Thyroid gland (tissue), 4 donors: ENCODE data around the gene PACSIN1.

ENCODE experiments used
- POLR2A ChIP-seq, 2 donors: fragments of 450-650 bp; IDR thresholded peaks; one replicate each; pipeline ENCODE4 v1.6.1; 2017; ENCODE audit warnings: antibody characterized with exemption in 2 of 2, mild to moderate bottlenecking in 2 of 2, moderate library complexity in 1 of 2
- TF ChIP-seq, protein P1 (sequence below), 6 experiments: fragments of 200-600 bp in 3 of 6; fragments of 450-650 bp in 3 of 6; sonication (generic) in 3 of 6; IDR thresholded peaks; one replicate each; pipeline ENCODE4 v1.5.1; 2016 to 2019; ENCODE audit warnings: antibody characterized with exemption in 6 of 6, mild to moderate bottlenecking in 2 of 6, inconsistent platforms in 1 of 6, moderate library complexity in 1 of 6

DNA sequence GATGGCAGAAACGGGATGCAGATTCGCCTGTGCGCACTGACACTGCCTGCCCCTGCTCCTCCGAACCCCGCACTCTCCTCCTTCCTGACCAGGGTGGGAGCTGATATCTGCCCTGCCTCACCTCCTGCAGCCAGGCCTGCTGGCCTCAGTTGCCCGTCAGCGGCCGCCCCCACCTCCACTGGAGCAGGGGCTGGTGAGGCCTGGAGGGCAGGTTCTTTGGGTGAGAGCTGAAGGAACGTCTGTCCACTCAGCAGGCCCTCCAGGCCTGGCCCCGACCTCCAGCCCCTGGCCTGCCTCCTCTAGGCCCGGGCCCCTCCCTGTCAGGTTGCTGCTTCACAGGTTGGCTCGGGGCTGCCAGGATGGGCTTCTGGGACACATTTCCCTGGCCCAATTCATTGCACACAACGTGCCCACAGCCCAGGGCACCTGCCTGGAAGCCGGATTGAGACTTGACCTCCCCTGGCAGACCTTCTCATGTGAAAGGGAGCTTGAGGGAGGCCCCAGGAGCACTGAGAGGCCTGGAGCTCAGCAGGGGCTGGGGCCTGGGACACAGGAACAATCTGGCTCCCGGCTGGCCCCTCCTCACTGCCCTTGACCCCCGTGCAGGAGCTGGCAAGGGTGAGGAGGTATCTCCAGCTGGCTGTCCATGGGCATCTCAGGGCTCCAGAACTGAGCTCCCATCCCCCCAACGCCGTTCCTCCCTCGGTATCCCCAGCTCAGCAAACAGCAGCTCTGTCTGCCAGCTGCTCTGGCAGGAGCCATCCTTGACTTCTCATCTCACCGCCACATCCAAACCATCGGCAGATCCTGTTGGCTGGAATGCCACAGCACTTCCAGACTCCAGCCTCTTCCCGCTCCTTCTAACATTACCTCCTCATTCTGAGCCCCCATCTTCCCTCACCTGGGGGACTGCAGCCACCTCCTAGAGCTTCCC lies 50.8 kb downstream of the PACSIN1 start:
- TF ChIP-seq, protein P1, sequence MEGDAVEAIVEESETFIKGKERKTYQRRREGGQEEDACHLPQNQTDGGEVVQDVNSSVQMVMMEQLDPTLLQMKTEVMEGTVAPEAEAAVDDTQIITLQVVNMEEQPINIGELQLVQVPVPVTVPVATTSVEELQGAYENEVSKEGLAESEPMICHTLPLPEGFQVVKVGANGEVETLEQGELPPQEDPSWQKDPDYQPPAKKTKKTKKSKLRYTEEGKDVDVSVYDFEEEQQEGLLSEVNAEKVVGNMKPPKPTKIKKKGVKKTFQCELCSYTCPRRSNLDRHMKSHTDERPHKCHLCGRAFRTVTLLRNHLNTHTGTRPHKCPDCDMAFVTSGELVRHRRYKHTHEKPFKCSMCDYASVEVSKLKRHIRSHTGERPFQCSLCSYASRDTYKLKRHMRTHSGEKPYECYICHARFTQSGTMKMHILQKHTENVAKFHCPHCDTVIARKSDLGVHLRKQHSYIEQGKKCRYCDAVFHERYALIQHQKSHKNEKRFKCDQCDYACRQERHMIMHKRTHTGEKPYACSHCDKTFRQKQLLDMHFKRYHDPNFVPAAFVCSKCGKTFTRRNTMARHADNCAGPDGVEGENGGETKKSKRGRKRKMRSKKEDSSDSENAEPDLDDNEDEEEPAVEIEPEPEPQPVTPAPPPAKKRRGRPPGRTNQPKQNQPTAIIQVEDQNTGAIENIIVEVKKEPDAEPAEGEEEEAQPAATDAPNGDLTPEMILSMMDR (IDR thresholded peaks at IDR 0.05) = no peak
- no peak for TF ChIP-seq POLR2A (IDR thresholded peaks at IDR 0.05)
